ENCODE data around the gene ABLIM1.

The ABLIM1 gene

GRCh38 chr10:114638821-114639625, 19.1 kb downstream of the ABLIM1 start (continued):
- peak; percentile 89 for TF ChIP-seq PRDM10 (tag by site-specific recombination; IDR thresholded peaks at IDR 0.05)

- Histone ChIP-seq H3K27ac (ENCODE audit: extremely low read depth, low read depth, low read length) (no peak overlapping the region), H3K36me3 (ENCODE audit: control insufficient read depth in 2 of 2, insufficient read depth in 1 of 2, low read length in 2 of 2) (no peaks in the 10 kb centered on the region), H3K9me3 (ENCODE audit: control insufficient read depth, insufficient read depth, low read depth, low read length) (no peaks in the 10 kb centered on the region), H3K4me3 (ENCODE audit: low read depth, low read length) (no peak overlapping the region), H3K4me1 (ENCODE audit: control insufficient read depth, insufficient read depth, low read length) (peaks cover 32% of the 10 kb centered on the region)
- ChIA-PET POLR2A (no interaction called here), CTCF (interaction anchor here (0.6 to 2.6 kb wide), 5 partner anchors 11 to 174 kb away, joined by 3 to 9 read pairs (median 3); no protein-coding TSS in a partner anchor)
- no peak for TF ChIP-seq EGR2 (tag by site-specific recombination; IDR thresholded peaks at IDR 0.05; ENCODE audit: low read depth)
- no peak for TF ChIP-seq ZNF23 (tag by site-specific recombination; IDR thresholded peaks at IDR 0.05; ENCODE audit: borderline replicate concordance)
- TF ChIP-seq ZNF518A (tag by site-specific recombination; conservative IDR thresholded peaks at IDR 0.05; ENCODE audit: low read depth) = no peak
- no peak for TF ChIP-seq ZNF558 (tag by site-specific recombination; IDR thresholded peaks at IDR 0.05)
- TF ChIP-seq ZNF248 (tag by site-specific recombination; IDR thresholded peaks at IDR 0.05) = no peak
- no peak for TF ChIP-seq YY2 (tag by site-specific recombination; IDR thresholded peaks at IDR 0.05)
- no peak for TF ChIP-seq ZNF76 (tag by site-specific recombination; IDR thresholded peaks at IDR 0.05; ENCODE audit: borderline replicate concordance, low read depth)
- TF ChIP-seq ZBTB11 (tag by site-specific recombination; conservative IDR thresholded peaks at IDR 0.05; ENCODE audit: low read depth) = no peak
- no peak for TF ChIP-seq ZNF426 (tag by site-specific recombination; IDR thresholded peaks at IDR 0.05)
- no peak for TF ChIP-seq FEZF1 (tag by site-specific recombination; IDR thresholded peaks at IDR 0.05)
- no peak for TF ChIP-seq ZNF214 (tag by site-specific recombination; IDR thresholded peaks at IDR 0.05; ENCODE audit: borderline replicate concordance)
- no peak for TF ChIP-seq ZBTB1 (tag by site-specific recombination; IDR thresholded peaks at IDR 0.05)
- no peak for TF ChIP-seq ZNF843 (tag by site-specific recombination; IDR thresholded peaks at IDR 0.05)
- no peak for TF ChIP-seq INSM2 (tag by site-specific recombination; IDR thresholded peaks at IDR 0.05)
- TF ChIP-seq ZBTB48 (tag by site-specific recombination; IDR thresholded peaks at IDR 0.05) = no peak
- no peak for TF ChIP-seq ZNF701 (tag by site-specific recombination; IDR thresholded peaks at IDR 0.05)
- TF ChIP-seq ZBTB20 (tag by site-specific recombination; IDR thresholded peaks at IDR 0.05) = no peak
- TF ChIP-seq ZBTB8A (tag by site-specific recombination; IDR thresholded peaks at IDR 0.05) = no peak
- TF ChIP-seq ZNF302 (tag by site-specific recombination; IDR thresholded peaks at IDR 0.05; ENCODE audit: low read depth) = no peak
These were observed 22.1 kb downstream of the ABLIM1 start for GRCh38 chr10:114635797-114636550.
